WTC11 (cell line): ENCODE measurements around the gene OGFR. TPM values are rescaled to one million over a fixed set of nuclear protein-coding genes. Genes with fewer than 3 reads are reported as not detected.

ENCODE experiments used
- ATAC-seq: fragments of 200-7000 bp; cut with Tn5 transposase; 2 replicates; pipeline ENCODE4 v1.10.0; 2021; ENCODE audit warnings: mild to moderate bottlenecking, moderate library complexity
- CTCF ChIA-PET: fragments of 300-600 bp; sonication (Branson Sonifier 250); formaldehyde crosslinking; loops from one replicate; lab custom pipeline; 2021; ENCODE audit warnings: antibody characterized with exemption; lab: Charles Lee
- POLR2A ChIA-PET: fragments of 350-600 bp; sonication (Branson Sonifier 250); formaldehyde crosslinking; loops from one replicate; lab custom pipeline; 2021; ENCODE audit warnings: antibody characterized with exemption; lab: Charles Lee
- DNase-seq: peaks from one replicate; pipeline ENCODE4 v3.0.0; 2021; ENCODE audit warnings: low spot score
- H3K27ac Mint-ChIP-seq: 2 replicates; pipeline ENCODE4 v1.8.0; 2021; ENCODE audit warnings: mixed read lengths
- H3K27me3 Mint-ChIP-seq: 2 replicates; pipeline ENCODE4 v1.8.0; 2021; ENCODE audit warnings: low read depth, mild to moderate bottlenecking, moderate library complexity, mixed read lengths
- H3K36me3 Mint-ChIP-seq: 2 replicates; pipeline ENCODE4 v1.8.0; 2021; ENCODE audit warnings: mixed read lengths
- H3K4me1 Mint-ChIP-seq: 2 replicates; pipeline ENCODE4 v1.8.0; 2022; ENCODE audit warnings: mixed read lengths
- H3K4me3 Mint-ChIP-seq: 2 replicates; pipeline ENCODE4 v1.8.0; 2021; ENCODE audit warnings: mild to moderate bottlenecking, moderate library complexity, mixed read lengths
- H3K9me3 Mint-ChIP-seq: 2 replicates; pipeline ENCODE4 v1.8.0; 2021; ENCODE audit warnings: mixed read lengths
- ATF1 ChIP-seq: sonication (generic); formaldehyde crosslinking; IDR thresholded peaks from 2 replicates; pipeline ENCODE4 v1.8.1; 2023; ENCODE audit warnings: mild to moderate bottlenecking, moderate library complexity, missing genetic modification reagents
- ATF3 ChIP-seq: sonication (generic); formaldehyde crosslinking; conservative IDR thresholded peaks from 2 replicates; pipeline ENCODE4 v1.8.1; 2022; ENCODE audit warnings: mild to moderate bottlenecking, missing genetic modification reagents
- ATF6 ChIP-seq: sonication (generic); formaldehyde crosslinking; IDR thresholded peaks from 2 replicates; pipeline ENCODE4 v1.8.1; 2023; ENCODE audit warnings: mild to moderate bottlenecking, missing genetic modification reagents
- CREM ChIP-seq: sonication (generic); formaldehyde crosslinking; IDR thresholded peaks from 2 replicates; pipeline ENCODE4 v1.8.1; 2022; ENCODE audit warnings: mild to moderate bottlenecking, missing genetic modification reagents, moderate library complexity
- EMX1 ChIP-seq: fragments of 250-450 bp; sonication (Bioruptor Pico); IDR thresholded peaks from 2 replicates; pipeline ENCODE4 v1.8.0; 2021; ENCODE audit warnings: mild to moderate bottlenecking
- FOXJ3 ChIP-seq: sonication (generic); formaldehyde crosslinking; IDR thresholded peaks from 2 replicates; pipeline ENCODE4 v1.9.0; 2021; ENCODE audit warnings: missing genetic modification reagents, mild to moderate bottlenecking, borderline replicate concordance
- FOXP1 ChIP-seq: sonication (generic); formaldehyde crosslinking; IDR thresholded peaks from 2 replicates; pipeline ENCODE4 v1.8.0; 2022; ENCODE audit warnings: missing genetic modification reagents, mild to moderate bottlenecking, moderate library complexity, borderline replicate concordance
- GRHL2 ChIP-seq: fragments of 250-450 bp; sonication (Bioruptor Pico); IDR thresholded peaks from 2 replicates; pipeline ENCODE4 v1.8.0; 2022; ENCODE audit warnings: mild to moderate bottlenecking, moderate library complexity; ENCODE audit not compliant: insufficient replicate concordance, severe bottlenecking
- GTF2I ChIP-seq: fragments of 250-450 bp; sonication (Bioruptor Pico); conservative IDR thresholded peaks from 2 replicates; pipeline ENCODE4 v1.4.0; 2021; ENCODE audit warnings: mild to moderate bottlenecking
- HMGXB4 ChIP-seq: sonication (generic); formaldehyde crosslinking; IDR thresholded peaks from 2 replicates; pipeline ENCODE4 v1.8.1; 2023; ENCODE audit warnings: mild to moderate bottlenecking, moderate library complexity, missing genetic modification reagents
- MXD4 ChIP-seq: fragments of 250-450 bp; sonication (Bioruptor Pico); IDR thresholded peaks from 2 replicates; pipeline ENCODE4 v1.8.0; 2021; ENCODE audit warnings: mild to moderate bottlenecking, moderate library complexity, borderline replicate concordance
- PRRX2 ChIP-seq: fragments of 250-450 bp; sonication (Bioruptor Pico); IDR thresholded peaks from 2 replicates; pipeline ENCODE4 v1.8.0; 2021; ENCODE audit warnings: mild to moderate bottlenecking
- ZBTB43 ChIP-seq: sonication (generic); formaldehyde crosslinking; IDR thresholded peaks from 2 replicates; pipeline ENCODE4 v1.8.1; 2023; ENCODE audit warnings: mild to moderate bottlenecking, missing genetic modification reagents
- ZNF121 ChIP-seq: sonication (generic); formaldehyde crosslinking; IDR thresholded peaks from 2 replicates; pipeline ENCODE4 v1.8.0; 2023; ENCODE audit warnings: missing genetic modification reagents
- ZNF138 ChIP-seq: sonication (generic); formaldehyde crosslinking; conservative IDR thresholded peaks from 2 replicates; pipeline ENCODE4 v1.8.1; 2022; ENCODE audit warnings: mild to moderate bottlenecking, moderate library complexity, missing genetic modification reagents
- ZNF396 ChIP-seq: fragments of 250-450 bp; sonication (Bioruptor Pico); IDR thresholded peaks from 2 replicates; pipeline ENCODE4 v1.8.0; 2021; ENCODE audit warnings: mild to moderate bottlenecking, moderate library complexity, borderline replicate concordance
- ZNF423 ChIP-seq: fragments of 250-450 bp; sonication (Bioruptor Pico); IDR thresholded peaks from 2 replicates; pipeline ENCODE4 v2.1.2; 2022; ENCODE audit warnings: mild to moderate bottlenecking, moderate library complexity
- ZNF532 ChIP-seq: fragments of 250-450 bp; sonication (Bioruptor Pico); IDR thresholded peaks from 2 replicates; pipeline ENCODE4 v1.9.0; 2021; ENCODE audit warnings: mild to moderate bottlenecking, borderline replicate concordance
- total RNA-seq: library from RNA; stranded (reverse); gene quantifications from 3 replicates; pipeline ENCODE4 v1.2.3, GENCODE V29; 2021
- TF ChIP-seq, protein P1 (sequence below): fragments of 200-600 bp; IDR thresholded peaks from 2 replicates; pipeline ENCODE4 v1.8.0; 2022; ENCODE audit warnings: antibody characterized with exemption
- TF ChIP-seq, protein P2 (sequence below): sonication (generic); formaldehyde crosslinking; IDR thresholded peaks from 2 replicates; pipeline ENCODE4 v1.8.1; 2022; ENCODE audit warnings: mild to moderate bottlenecking, moderate library complexity, missing genetic modification reagents
- TF ChIP-seq, protein P3 (sequence below): sonication (generic); formaldehyde crosslinking; IDR thresholded peaks from 2 replicates; pipeline ENCODE4 v1.8.1; 2022; ENCODE audit warnings: low read depth, missing genetic modification reagents, borderline replicate concordance

OGFR gene
- total RNA-seq, 1 experiment from 2014 or later = 43.3 TPM

- TF ChIP-seq HMGXB4 (CRISPR knock-in tag) (no peak), ZNF121 (no peak)
- TF ChIP-seq, protein P1, sequence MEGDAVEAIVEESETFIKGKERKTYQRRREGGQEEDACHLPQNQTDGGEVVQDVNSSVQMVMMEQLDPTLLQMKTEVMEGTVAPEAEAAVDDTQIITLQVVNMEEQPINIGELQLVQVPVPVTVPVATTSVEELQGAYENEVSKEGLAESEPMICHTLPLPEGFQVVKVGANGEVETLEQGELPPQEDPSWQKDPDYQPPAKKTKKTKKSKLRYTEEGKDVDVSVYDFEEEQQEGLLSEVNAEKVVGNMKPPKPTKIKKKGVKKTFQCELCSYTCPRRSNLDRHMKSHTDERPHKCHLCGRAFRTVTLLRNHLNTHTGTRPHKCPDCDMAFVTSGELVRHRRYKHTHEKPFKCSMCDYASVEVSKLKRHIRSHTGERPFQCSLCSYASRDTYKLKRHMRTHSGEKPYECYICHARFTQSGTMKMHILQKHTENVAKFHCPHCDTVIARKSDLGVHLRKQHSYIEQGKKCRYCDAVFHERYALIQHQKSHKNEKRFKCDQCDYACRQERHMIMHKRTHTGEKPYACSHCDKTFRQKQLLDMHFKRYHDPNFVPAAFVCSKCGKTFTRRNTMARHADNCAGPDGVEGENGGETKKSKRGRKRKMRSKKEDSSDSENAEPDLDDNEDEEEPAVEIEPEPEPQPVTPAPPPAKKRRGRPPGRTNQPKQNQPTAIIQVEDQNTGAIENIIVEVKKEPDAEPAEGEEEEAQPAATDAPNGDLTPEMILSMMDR = no peak
Measured at GRCh38 chr20:62811720-62812119, 7.1 kb downstream of the OGFR start (continued).

GRCh38 chr20:62812181-62812906 is 7.7 kb downstream of the OGFR start:
- POLR2A ChIA-PET = no interaction called here
- Mint-ChIP-seq H3K9me3 (no peaks in the 10 kb centered on the region), H3K36me3 (peaks cover 3% of the 10 kb centered on the region; the same call in 1 of the 2 replicates), H3K27ac (no peak overlapping the region), H3K4me3 (no peak overlapping the region), H3K27me3 (no peaks in the 10 kb centered on the region; the same call in 1 of the 2 replicates), H3K4me1 (peaks cover 11% of the 10 kb centered on the region)
- CTCF ChIA-PET = no interaction called here
- ATAC-seq (no peak), DNase-seq (no peak)
- TF ChIP-seq GRHL2 (CRISPR knock-in tag) (no peak), ZNF532 (CRISPR knock-in tag) (no peak), FOXP1 (CRISPR knock-in tag) (no peak), ZNF396 (no peak), CREM (CRISPR knock-in tag) (no peak), FOXJ3 (CRISPR knock-in tag) (no peak), ZBTB43 (CRISPR knock-in tag) (no peak), PRRX2 (no peak), ZNF138 (CRISPR knock-in tag) (no peak), GTF2I (CRISPR knock-in tag) (no peak), ATF6 (CRISPR knock-in tag) (no peak), EMX1 (no peak), ZNF423 (CRISPR knock-in tag) (no peak), ATF1 (CRISPR knock-in tag) (no peak), ATF3 (CRISPR knock-in tag) (no peak), MXD4 (CRISPR knock-in tag) (no peak)
- TF ChIP-seq, protein P2, sequence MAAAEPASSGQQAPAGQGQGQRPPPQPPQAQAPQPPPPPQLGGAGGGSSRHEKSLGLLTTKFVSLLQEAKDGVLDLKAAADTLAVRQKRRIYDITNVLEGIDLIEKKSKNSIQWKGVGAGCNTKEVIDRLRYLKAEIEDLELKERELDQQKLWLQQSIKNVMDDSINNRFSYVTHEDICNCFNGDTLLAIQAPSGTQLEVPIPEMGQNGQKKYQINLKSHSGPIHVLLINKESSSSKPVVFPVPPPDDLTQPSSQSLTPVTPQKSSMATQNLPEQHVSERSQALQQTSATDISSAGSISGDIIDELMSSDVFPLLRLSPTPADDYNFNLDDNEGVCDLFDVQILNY (CRISPR knock-in tag) = no peak
- TF ChIP-seq, protein P3, sequence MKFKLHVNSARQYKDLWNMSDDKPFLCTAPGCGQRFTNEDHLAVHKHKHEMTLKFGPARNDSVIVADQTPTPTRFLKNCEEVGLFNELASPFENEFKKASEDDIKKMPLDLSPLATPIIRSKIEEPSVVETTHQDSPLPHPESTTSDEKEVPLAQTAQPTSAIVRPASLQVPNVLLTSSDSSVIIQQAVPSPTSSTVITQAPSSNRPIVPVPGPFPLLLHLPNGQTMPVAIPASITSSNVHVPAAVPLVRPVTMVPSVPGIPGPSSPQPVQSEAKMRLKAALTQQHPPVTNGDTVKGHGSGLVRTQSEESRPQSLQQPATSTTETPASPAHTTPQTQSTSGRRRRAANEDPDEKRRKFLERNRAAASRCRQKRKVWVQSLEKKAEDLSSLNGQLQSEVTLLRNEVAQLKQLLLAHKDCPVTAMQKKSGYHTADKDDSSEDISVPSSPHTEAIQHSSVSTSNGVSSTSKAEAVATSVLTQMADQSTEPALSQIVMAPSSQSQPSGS = no peak
